SK-N-SH (cell line): ENCODE data around the gene TRAF3IP1. TPM values are rescaled to one million over a fixed set of nuclear protein-coding genes. Genes with fewer than 3 reads are reported as not detected.

Source experiments
- CTCF ChIA-PET: fragments of 300-600, 350-600 bp; formaldehyde crosslinking; extraction: SDS; loops from one replicate; lab custom pipeline; 2021; lab: Yijun Ruan, JAX
- POLR2A ChIA-PET: fragments of 350-600 bp; sonication (Branson Sonifier 250); formaldehyde crosslinking; extraction: SDS; loops from one replicate; lab custom pipeline; 2020; ENCODE audit warnings: antibody characterized with exemption, inconsistent platforms; lab: Yijun Ruan, JAX
- DNase-seq: peaks from one replicate; pipeline ENCODE4 v3.0.0; 2012
- H2AFZ ChIP-seq: fragments of 200-600 bp; sonication (generic); 2 replicates; pipeline ENCODE4 v1.8.1; 2016; ENCODE audit warnings: antibody characterized with exemption, mild to moderate bottlenecking, low read depth
- H3F3A ChIP-seq: fragments of 200-600 bp; sonication (generic); replicated peaks from 2 replicates; pipeline ENCODE3; 2016; ENCODE audit warnings: antibody characterized with exemption, mild to moderate bottlenecking; ENCODE audit not compliant: insufficient read depth
- H3K27ac ChIP-seq, 2 experiments: fragments of 200-500 bp in 1 of 2; fragments of 200-600 bp in 1 of 2; sonication (Bioruptor generic) in 1 of 2; sonication (generic), shearing (Covaris generic) in 1 of 2; 2 replicates each; pipeline versions ENCODE4 v1.5.1 to v1.6.1; 2014 to 2016; ENCODE audit warnings: low read depth in 2 of 2, inconsistent platforms in 1 of 2, low read length in 1 of 2, mild to moderate bottlenecking in 1 of 2, mixed read lengths in 1 of 2
- H3K27me3 ChIP-seq: fragments of 200-600 bp; sonication (generic), shearing (Covaris generic); 2 replicates; pipeline ENCODE4 v1.6.1; 2016; ENCODE audit warnings: mixed run types; ENCODE audit not compliant: insufficient read depth
- H3K36me3 ChIP-seq, 2 experiments: fragments of 200-500 bp in 1 of 2; fragments of 200-600 bp in 1 of 2; sonication (Bioruptor generic) in 1 of 2; sonication (generic) in 1 of 2; replicated peaks in 1 of 2; 2 replicates each; pipeline versions ENCODE3 to v1.5.1; 2014 to 2016; ENCODE audit warnings: low read length in 1 of 2, mild to moderate bottlenecking in 1 of 2; ENCODE audit not compliant: insufficient read depth in 2 of 2, control insufficient read depth in 1 of 2
- H3K4me1 ChIP-seq, 2 experiments: fragments of 200-500 bp in 1 of 2; fragments of 200-600 bp in 1 of 2; sonication (Bioruptor generic) in 1 of 2; sonication (generic), shearing (Covaris generic) in 1 of 2; 2 replicates each; pipeline versions ENCODE4 v1.5.1 to v1.6.1; 2014 to 2016; ENCODE audit warnings: low read depth in 1 of 2, low read length in 1 of 2, mixed run types in 1 of 2; ENCODE audit not compliant: insufficient read depth in 2 of 2, control insufficient read depth in 1 of 2
- H3K4me2 ChIP-seq: fragments of 200-600 bp; sonication (generic), shearing (Covaris generic); 2 replicates; pipeline ENCODE4 v1.6.1; 2017; ENCODE audit warnings: mixed run types
- H3K4me3 ChIP-seq, 2 experiments: fragments of 200-500 bp in 1 of 2; fragments of 200-600 bp in 1 of 2; sonication (Bioruptor generic) in 1 of 2; sonication (generic), shearing (Covaris generic) in 1 of 2; 2 replicates each; pipeline versions ENCODE4 v1.5.1 to v1.8.1; 2014 to 2016; ENCODE audit warnings: low read depth in 2 of 2, inconsistent platforms in 1 of 2, low read length in 1 of 2, mild to moderate bottlenecking in 1 of 2, mixed read lengths in 1 of 2, moderate library complexity in 1 of 2
- H3K79me2 ChIP-seq: fragments of 200-600 bp; sonication (generic); 2 replicates; pipeline ENCODE4 v1.8.1; 2017; ENCODE audit warnings: mild to moderate bottlenecking; ENCODE audit not compliant: insufficient read depth
- H3K9ac ChIP-seq: fragments of 200-600 bp; sonication (generic); 2 replicates; pipeline ENCODE4 v1.6.1; 2017; ENCODE audit warnings: mixed run types
- H3K9me2 ChIP-seq: fragments of 200-600 bp; sonication (generic); 2 replicates; pipeline ENCODE4 v1.6.1; 2017; ENCODE audit warnings: mixed run types
- H3K9me3 ChIP-seq: fragments of 200-600 bp; sonication (generic); 2 replicates; pipeline ENCODE4 v1.6.1; 2017; ENCODE audit warnings: mixed run types, mild to moderate bottlenecking, moderate library complexity
- H4K20me1 ChIP-seq: fragments of 200-600 bp; sonication (generic); 2 replicates; pipeline ENCODE4 v1.6.1; 2017; ENCODE audit warnings: mild to moderate bottlenecking, mixed run types; ENCODE audit not compliant: insufficient read depth
- CHD2 ChIP-seq: fragments of 150-350 bp; IDR thresholded peaks from 2 replicates; pipeline ENCODE4 v1.6.1; 2018; ENCODE audit warnings: low read length; ENCODE audit not compliant: partially characterized antibody
- ELF1 ChIP-seq: IDR thresholded peaks from 2 replicates; pipeline ENCODE4 v1.4.0; 2012
- FOXJ3 ChIP-seq: sonication (generic); formaldehyde crosslinking; IDR thresholded peaks from 2 replicates; pipeline ENCODE4 v1.5.1; 2020; ENCODE audit warnings: mild to moderate bottlenecking, missing genetic modification reagents
- FOXM1 ChIP-seq: IDR thresholded peaks from 2 replicates; pipeline ENCODE4 v1.4.0; 2012; ENCODE audit warnings: low read depth, mild to moderate bottlenecking
- JUND ChIP-seq: IDR thresholded peaks from 2 replicates; pipeline ENCODE4 v1.4.0; 2012
- MEF2A ChIP-seq: IDR thresholded peaks from 2 replicates; pipeline ENCODE4 v1.4.0; 2012; ENCODE audit warnings: low read depth, borderline replicate concordance
- RAD21 ChIP-seq: IDR thresholded peaks from 2 replicates; pipeline ENCODE4 v1.6.1; 2012; ENCODE audit warnings: mild to moderate bottlenecking, low read length
- RXRA ChIP-seq: IDR thresholded peaks from 2 replicates; pipeline ENCODE4 v1.4.0; 2012; ENCODE audit warnings: low read depth, mild to moderate bottlenecking, borderline replicate concordance
- SIN3A ChIP-seq: IDR thresholded peaks from 2 replicates; pipeline ENCODE4 v1.6.1; 2012; ENCODE audit warnings: low read depth, mild to moderate bottlenecking, low read length, moderate library complexity, borderline replicate concordance
- SMC3 ChIP-seq: IDR thresholded peaks from 2 replicates; pipeline ENCODE4 v1.6.1; 2012; ENCODE audit warnings: low read depth, low read length, improper control_type of control experiment
- TEAD4 ChIP-seq: IDR thresholded peaks from 2 replicates; pipeline ENCODE4 v1.4.0; 2012; ENCODE audit warnings: mild to moderate bottlenecking, borderline replicate concordance; ENCODE audit not compliant: insufficient read depth
- USF1 ChIP-seq: IDR thresholded peaks from 2 replicates; pipeline ENCODE4 v1.4.0; 2012; ENCODE audit warnings: low read depth, borderline replicate concordance
- YY1 ChIP-seq: IDR thresholded peaks from 2 replicates; pipeline ENCODE4 v1.4.0; 2012; ENCODE audit warnings: low read depth, mild to moderate bottlenecking
- ZBTB33 ChIP-seq: IDR thresholded peaks from 2 replicates; pipeline ENCODE4 v1.4.0; 2012; ENCODE audit warnings: low read depth, borderline replicate concordance
- WGBS: methylation state at CpG from one replicate; pipeline ENCODE4 v1.1.6; 2017; ENCODE audit warnings: low lambda C conversion rate; 5-methylcytosine and 5-hydroxymethylcytosine counted together
- polyA plus RNA-seq, 3 experiments: library from polyadenylated mRNA; depleted of rRNA; stranded (reverse); fragments of >200 nt; gene quantifications; 2 replicates each; pipeline ENCODE4 v1.2.3, GENCODE V29; 2012
- TF ChIP-seq, protein P1 (sequence below): IDR thresholded peaks from 2 replicates; pipeline ENCODE4 v1.6.1; 2012; ENCODE audit warnings: mild to moderate bottlenecking, low read depth, low read length, moderate library complexity
- TF ChIP-seq, protein P2 (sequence below): fragments of 150-350 bp; IDR thresholded peaks from 2 replicates; pipeline ENCODE4 v1.6.1; 2016; ENCODE audit warnings: mild to moderate bottlenecking, low read depth, low read length
- TF ChIP-seq, protein P3 (sequence below): IDR thresholded peaks from 2 replicates; pipeline ENCODE4; 2012

The TRAF3IP1 gene
- polyA plus RNA-seq, 1 of the 3 experiments (the other 2 are of a cell fraction), result 15.0 TPM

- H3F3A ChIP-seq, result no peaks in the 10 kb centered on the region
- H3K79me2 ChIP-seq, result no peaks in the 10 kb centered on the region
- no peaks in the 10 kb centered on the region for H4K20me1 ChIP-seq
- H3K36me3 ChIP-seq, result no peaks in the 10 kb centered on the region
- ChIA-PET POLR2A (no interaction called here), CTCF (interaction anchor here (1.2 kb wide), 1 partner anchor 15 kb away, joined by 3 read pairs; no protein-coding TSS in a partner anchor)
- DNase-seq, result no peak
- TF ChIP-seq FOXM1, result no peak
- TF ChIP-seq YY1, result no peak
- TF ChIP-seq SMC3, result no peak
- no peak for TF ChIP-seq RXRA
- no peak for TF ChIP-seq CHD2
- TF ChIP-seq, protein P1, sequence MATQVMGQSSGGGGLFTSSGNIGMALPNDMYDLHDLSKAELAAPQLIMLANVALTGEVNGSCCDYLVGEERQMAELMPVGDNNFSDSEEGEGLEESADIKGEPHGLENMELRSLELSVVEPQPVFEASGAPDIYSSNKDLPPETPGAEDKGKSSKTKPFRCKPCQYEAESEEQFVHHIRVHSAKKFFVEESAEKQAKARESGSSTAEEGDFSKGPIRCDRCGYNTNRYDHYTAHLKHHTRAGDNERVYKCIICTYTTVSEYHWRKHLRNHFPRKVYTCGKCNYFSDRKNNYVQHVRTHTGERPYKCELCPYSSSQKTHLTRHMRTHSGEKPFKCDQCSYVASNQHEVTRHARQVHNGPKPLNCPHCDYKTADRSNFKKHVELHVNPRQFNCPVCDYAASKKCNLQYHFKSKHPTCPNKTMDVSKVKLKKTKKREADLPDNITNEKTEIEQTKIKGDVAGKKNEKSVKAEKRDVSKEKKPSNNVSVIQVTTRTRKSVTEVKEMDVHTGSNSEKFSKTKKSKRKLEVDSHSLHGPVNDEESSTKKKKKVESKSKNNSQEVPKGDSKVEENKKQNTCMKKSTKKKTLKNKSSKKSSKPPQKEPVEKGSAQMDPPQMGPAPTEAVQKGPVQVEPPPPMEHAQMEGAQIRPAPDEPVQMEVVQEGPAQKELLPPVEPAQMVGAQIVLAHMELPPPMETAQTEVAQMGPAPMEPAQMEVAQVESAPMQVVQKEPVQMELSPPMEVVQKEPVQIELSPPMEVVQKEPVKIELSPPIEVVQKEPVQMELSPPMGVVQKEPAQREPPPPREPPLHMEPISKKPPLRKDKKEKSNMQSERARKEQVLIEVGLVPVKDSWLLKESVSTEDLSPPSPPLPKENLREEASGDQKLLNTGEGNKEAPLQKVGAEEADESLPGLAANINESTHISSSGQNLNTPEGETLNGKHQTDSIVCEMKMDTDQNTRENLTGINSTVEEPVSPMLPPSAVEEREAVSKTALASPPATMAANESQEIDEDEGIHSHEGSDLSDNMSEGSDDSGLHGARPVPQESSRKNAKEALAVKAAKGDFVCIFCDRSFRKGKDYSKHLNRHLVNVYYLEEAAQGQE, result no peak
- no peak for TF ChIP-seq RAD21
- TF ChIP-seq, protein P2, sequence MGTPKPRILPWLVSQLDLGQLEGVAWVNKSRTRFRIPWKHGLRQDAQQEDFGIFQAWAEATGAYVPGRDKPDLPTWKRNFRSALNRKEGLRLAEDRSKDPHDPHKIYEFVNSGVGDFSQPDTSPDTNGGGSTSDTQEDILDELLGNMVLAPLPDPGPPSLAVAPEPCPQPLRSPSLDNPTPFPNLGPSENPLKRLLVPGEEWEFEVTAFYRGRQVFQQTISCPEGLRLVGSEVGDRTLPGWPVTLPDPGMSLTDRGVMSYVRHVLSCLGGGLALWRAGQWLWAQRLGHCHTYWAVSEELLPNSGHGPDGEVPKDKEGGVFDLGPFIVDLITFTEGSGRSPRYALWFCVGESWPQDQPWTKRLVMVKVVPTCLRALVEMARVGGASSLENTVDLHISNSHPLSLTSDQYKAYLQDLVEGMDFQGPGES, result no peak
- TF ChIP-seq FOXJ3 (CRISPR knock-in tag), result no peak
- no peak for TF ChIP-seq SIN3A
- TF ChIP-seq, protein P3, sequence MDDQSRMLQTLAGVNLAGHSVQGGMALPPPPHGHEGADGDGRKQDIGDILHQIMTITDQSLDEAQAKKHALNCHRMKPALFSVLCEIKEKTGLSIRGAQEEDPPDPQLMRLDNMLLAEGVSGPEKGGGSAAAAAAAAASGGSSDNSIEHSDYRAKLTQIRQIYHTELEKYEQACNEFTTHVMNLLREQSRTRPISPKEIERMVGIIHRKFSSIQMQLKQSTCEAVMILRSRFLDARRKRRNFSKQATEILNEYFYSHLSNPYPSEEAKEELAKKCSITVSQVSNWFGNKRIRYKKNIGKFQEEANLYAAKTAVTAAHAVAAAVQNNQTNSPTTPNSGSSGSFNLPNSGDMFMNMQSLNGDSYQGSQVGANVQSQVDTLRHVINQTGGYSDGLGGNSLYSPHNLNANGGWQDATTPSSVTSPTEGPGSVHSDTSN, result no peak
- TF ChIP-seq ELF1, result no peak
- TF ChIP-seq ZBTB33, result no peak
- TF ChIP-seq USF1, result no peak
- no peak for TF ChIP-seq JUND
- TF ChIP-seq TEAD4, result no peak
- no peak for TF ChIP-seq MEF2A
- no peak overlapping the region for H3K9ac ChIP-seq
- no peak overlapping the region for H3K27ac ChIP-seq
- H2AFZ ChIP-seq, result no peak overlapping the region
- whole genome bisulfite sequencing, result 70% methylated on average over 8 of the region's 8 CpGs
- no peaks in the 10 kb centered on the region for H3K27me3 ChIP-seq
- H3K4me2 ChIP-seq, result no peak overlapping the region
- no peaks in the 10 kb centered on the region for H3K4me1 ChIP-seq
- H3K9me3 ChIP-seq, result no peaks in the 10 kb centered on the region
- H3K9me2 ChIP-seq, result no peaks in the 10 kb centered on the region
- no peak overlapping the region for H3K4me3 ChIP-seq
Observed at GRCh38 chr2:238313289-238313990, 6.9 kb upstream of the TRAF3IP1 start.
